GM18502 (cell line): ENCODE measurements around the gene GRID1.

Experiments used
- ATAC-seq: cut with Tn5 transposase; IDR thresholded peaks from one replicate; pipeline ENCODE4 v1.9.1; 2021; ENCODE audit warnings: mild to moderate bottlenecking; ENCODE audit not compliant: unreplicated experiment, poor library complexity

The GRID1 gene

GRCh38 chr10:86061278-86062197, 305.1 kb downstream of the GRID1 start:
- ATAC-seq, result no peak

- ATAC-seq, result no peak
Measured at GRCh38 chr10:86060386-86061277, 306.0 kb downstream of the GRID1 start.

- no peak for ATAC-seq
Measured at GRCh38 chr10:86059892-86060291, 306.7 kb downstream of the GRID1 start.

GRCh38 chr10:86058964-86059363, 307.6 kb downstream of the GRID1 start:
- no peak for ATAC-seq

GRCh38 chr10:86057708-86058107, 308.9 kb downstream of the GRID1 start:
- ATAC-seq, result no peak

- no peak for ATAC-seq
Measured at GRCh38 chr10:86056672-86057071, 309.9 kb downstream of the GRID1 start.

- no peak for ATAC-seq
Measured at GRCh38 chr10:86055928-86056327, 310.7 kb downstream of the GRID1 start.

- no peak for ATAC-seq
Measured at GRCh38 chr10:86053675-86054074, 312.9 kb downstream of the GRID1 start.

- no peak for ATAC-seq
Measured at GRCh38 chr10:86051586-86051985, 315.0 kb downstream of the GRID1 start.

- ATAC-seq, result no peak
Measured at GRCh38 chr10:86049442-86049841, 317.2 kb downstream of the GRID1 start.

GRCh38 chr10:86048973-86049372, 317.6 kb downstream of the GRID1 start:
- ATAC-seq, result no peak

GRCh38 chr10:86048571-86048970, 318.0 kb downstream of the GRID1 start:
- ATAC-seq, result no peak

- ATAC-seq, result no peak
Measured at GRCh38 chr10:86047588-86047987, 319.0 kb downstream of the GRID1 start.

GRCh38 chr10:86046845-86047460, 319.6 kb downstream of the GRID1 start:
- ATAC-seq, result no peak

GRCh38 chr10:86045896-86046295, 320.7 kb downstream of the GRID1 start:
- ATAC-seq, result no peak

- ATAC-seq, result no peak
Measured at GRCh38 chr10:86044029-86044428, 322.6 kb downstream of the GRID1 start.

- ATAC-seq, result no peak
Measured at GRCh38 chr10:86043236-86043635, 323.4 kb downstream of the GRID1 start.

- no peak for ATAC-seq
Measured at GRCh38 chr10:86042161-86042560, 324.4 kb downstream of the GRID1 start.

GRCh38 chr10:86041116-86041515, 325.5 kb downstream of the GRID1 start:
- ATAC-seq, result no peak

- no peak for ATAC-seq
Measured at GRCh38 chr10:86038371-86038770, 328.2 kb downstream of the GRID1 start.

GRCh38 chr10:86037096-86037495, 329.5 kb downstream of the GRID1 start:
- ATAC-seq, result no peak
